Fibroblast of upper back skin (primary cell): Measurements from ENCODE around the gene PTX4.

Experiments used
- DNase-seq: peaks from one replicate; pipeline ENCODE4 v3.0.0-alpha.2; 2013

PTX4 gene

DNA sequence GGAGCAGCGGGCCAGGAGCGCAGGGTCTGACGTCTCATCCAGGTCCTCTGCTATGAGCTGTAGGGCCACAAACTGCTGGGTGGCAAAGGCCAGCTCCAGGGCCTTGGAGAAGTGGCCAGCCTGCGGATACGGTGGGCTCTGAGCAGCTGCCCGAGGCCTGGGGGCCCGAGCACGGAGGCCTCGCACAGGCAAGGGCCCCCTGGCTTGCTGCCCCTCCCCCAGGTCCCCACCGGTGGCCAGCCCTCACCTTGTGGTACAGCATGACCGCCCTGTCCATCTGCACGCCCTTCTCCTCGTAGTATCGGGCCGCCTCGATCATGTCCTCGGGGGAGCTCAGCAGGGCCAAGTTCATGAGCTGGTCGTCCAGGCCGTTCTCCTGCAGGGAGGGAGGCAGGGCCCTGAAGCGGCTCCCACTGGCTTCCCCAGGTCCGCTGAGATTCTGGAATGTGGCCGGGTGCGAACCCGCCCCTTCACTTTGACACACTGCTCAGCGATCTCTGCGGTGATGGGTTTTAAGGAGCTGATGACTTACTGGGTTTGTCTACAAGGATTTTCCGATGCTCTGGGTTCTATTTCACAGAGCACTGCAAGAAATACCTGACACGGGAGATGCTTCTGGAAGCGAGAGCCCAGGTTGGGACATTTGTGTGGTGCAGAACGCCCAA is 35.0 kb upstream of the PTX4 start:
- DNase-seq = no peak

DNA sequence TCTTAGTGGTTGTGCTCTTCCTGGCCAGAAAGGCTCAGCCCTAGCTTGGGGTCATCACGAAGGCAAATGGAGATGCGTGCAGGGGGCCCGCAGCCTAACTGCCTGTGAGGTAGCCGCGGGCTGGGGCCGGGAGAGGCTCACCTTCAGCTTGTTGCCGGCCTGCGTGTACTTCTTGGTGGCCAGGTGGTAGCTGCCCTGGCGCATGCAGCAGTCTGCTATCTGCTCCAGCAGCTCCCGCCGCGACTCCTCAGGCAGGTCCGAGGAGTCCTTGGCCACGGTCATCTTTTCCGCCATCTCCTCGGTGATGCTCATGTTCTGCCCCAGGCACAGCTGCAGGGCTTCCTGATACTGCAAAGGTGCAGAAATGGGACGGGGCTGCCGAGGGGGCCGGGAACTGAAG is 31.7 kb upstream of the PTX4 start:
- no peak for DNase-seq

DNA sequence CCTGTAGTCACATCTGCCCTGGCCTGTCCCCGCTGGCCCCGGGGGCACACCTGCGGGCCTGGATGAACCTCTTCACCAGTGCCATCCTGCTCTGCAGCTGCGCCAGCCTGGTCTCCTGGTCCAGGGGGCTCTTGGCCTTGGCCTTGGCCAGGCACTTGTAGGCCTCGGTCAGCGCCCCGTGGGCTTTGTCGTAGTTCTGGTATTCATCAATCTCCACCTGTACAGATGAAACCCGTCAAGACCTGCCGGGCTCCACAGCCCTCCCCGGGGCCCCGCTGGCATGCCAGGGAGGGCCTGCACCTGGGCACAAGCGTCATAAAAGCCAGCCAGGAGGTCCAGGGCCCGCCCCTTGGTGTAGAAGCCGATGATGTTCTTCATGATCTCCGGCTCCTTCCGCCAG is 31.1 kb upstream of the PTX4 start:
- DNase-seq = no peak

DNA sequence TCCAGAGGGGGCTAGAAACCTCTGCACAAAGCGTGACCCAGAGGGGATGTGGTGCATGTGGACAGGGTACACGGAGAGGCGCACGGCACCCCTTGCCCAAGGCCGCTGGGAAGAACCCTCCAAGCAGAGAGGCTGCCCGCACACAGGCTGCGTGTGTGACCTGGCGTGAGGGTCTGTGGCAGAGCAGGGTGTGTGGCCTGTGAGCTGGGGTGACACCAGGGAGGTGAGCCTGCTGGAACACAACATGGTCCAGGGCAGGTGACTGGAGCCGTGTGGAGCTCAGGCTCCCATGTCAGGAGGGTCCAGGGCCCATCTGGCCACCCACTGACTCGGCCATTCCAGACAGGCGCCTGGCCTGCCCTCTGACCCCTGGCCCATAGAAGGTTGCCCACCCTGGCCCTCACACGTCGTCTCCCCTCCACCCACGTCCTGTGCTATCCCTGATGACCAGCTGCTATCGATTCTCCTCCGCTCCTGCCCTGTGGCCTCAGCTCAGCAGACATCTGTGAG is 29.9 kb upstream of the PTX4 start:
- no peak for DNase-seq

DNA sequence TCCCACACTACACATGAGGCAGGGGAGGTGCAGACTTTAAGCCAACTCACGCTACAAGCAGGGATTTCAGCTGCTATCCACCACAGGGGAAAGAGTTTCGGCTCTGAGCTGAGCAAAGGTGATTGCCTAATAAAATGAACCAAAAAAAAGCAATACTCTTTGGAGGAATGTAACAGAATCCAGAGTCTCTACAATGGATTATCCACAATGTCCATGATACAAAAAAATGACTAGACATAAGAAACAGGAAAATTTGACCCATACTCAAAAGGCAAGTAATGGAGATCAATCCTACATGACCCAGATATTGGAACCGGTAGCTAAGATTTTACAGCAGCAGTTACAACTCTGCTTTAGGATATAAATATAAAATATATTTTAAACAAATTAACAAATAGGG is 25.8 kb upstream of the PTX4 start:
- no peak for DNase-seq

DNA sequence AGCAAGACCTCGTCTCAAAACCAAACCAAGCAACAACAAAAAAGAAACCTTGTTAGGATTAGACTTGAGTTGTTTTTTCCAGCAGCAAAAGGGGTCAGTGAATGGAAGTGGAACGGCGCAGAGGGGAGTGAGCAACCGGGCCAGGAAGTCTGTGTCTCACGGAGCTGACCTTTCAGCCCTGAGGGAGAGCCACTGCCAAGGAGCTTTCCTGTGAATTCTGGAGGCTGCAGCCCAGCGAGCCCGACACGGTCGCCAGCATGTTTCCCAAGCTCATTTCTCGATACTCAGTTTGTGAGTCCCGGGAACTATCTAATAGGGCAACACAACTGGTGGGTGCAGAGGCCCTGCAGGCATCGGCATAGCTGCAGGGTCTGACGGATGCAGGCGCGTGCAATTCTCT is 24.0 kb upstream of the PTX4 start:
- no peak for DNase-seq

DNA sequence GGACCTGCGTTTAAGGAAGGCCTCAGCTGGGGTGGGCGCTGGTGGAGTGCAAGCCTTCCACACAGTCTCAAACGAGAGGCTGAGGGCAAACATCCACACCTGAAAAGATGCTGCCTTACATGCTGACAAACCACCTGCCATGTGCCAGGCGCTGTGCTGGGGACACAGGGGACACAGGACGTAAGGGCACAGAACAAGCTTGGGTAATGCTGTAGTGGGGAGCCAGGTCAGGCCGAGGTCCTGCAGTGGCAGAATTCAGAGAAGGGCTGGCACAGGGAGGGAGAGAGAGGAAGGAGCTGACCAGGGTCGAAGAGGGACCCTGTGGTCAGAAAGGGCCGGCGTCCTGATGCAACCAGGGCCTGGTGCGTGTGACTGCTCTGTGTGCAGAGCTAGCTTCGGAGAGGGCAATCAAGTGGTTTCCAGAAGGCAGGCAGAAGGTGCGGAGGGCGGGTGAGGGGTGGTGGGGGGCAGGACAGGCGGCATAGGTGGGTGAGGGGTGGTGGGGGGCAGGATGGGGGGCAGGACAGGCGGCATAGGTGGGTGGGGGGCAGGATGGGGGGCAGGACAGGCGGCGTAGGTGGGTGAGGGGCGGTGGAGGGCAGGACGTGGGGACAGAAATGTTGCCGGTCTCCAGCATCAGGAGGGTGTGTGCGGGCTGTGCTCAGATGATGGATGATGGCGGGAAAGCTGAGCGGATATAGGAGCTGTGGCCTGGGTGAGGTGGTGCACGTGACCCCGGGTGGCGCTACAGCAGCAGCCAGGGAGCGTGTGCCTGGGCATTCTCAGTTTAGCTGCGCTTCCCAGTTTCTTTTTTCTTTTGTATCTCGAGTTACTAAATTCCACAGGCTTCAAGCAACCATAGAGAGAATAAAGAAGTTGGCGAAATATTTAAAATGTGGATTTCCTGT is 23.2 kb upstream of the PTX4 start:
- no peak for DNase-seq

DNA sequence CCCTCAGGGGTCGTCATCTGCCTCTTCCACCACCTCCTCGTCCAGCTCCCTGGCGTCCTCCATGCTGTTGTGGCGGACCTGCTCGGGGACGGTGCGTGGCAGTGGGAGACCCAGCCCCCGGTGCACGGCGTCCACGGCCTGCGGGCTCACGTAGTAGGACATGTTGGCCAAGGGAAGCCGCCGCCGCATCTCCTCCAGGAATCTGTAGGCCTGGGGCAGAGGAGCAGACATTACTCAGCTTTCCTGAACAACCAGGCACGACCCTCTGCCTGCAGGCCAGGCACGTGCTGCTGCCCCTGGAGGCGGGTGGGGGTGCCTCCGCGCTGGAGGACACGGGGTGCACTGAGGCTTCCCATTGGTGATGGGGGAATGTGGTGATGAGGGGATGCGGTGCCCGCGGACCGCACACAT is 22.2 kb upstream of the PTX4 start:
- DNase-seq = no peak

DNA sequence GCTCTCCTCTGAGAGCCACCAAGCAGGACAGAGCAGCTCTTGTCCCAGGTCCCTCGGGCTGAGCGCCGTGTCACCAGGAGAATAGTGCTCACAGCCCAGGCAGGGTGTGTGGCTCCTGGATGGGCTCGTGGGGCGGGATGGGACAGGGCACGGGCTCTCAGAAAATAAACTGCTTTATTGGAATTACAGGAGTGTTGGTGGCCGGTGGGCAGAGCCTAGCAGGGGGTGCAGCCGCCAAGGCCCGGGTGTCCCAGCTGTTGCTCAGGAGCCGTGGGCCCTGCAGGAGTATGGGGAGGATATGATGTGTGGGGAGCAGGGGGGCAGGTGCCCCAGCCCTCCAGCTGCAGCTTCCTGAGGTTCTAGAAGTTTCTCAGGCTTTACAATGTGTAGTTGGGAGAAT is 21.5 kb upstream of the PTX4 start:
- DNase-seq = no peak

DNA sequence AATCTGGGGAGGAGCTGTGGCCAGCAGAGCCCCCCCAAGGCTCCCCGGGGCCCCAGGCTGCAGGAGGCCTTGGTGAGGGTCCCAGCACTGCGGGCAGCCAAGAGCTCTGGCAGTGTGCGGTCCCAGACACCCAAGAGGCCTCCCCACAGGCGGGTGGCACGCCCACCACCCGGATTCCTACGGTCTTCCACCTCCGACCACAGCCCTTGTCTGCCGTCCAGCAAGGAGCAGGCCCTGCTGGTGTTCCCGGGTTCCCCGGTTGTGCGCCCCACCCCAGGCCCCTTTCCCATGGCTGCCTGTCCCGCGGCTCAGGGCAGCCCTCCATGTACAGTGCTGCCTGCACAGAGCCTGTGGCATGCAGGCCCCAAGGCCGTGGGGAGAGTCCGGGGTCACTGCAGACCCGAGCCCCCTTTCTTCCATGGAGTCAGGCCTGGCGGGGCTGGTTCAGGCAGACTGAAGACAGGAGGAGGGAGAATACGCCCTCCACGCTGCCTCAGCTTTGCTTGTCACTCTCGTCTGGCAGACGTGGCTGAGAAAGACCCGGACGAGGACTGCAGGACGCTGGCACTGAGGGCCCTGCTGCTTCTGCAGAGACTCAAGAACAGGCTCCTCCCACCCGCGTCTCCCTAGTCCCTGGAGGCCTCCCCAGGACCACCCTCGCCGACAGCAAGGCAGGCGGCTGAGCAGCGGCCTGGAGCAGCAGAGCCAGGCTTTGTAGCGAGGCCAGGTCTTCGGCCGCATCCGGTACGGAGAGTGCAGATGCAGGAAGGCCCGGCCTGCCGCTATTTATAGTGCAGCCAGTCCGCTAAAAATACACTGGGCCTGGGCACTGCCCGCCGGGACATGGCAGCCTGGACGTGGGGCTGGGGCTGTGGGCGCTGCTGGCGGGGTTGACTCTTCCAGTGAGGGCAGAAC is 20.8 kb upstream of the PTX4 start:
- DNase-seq = no peak

DNA sequence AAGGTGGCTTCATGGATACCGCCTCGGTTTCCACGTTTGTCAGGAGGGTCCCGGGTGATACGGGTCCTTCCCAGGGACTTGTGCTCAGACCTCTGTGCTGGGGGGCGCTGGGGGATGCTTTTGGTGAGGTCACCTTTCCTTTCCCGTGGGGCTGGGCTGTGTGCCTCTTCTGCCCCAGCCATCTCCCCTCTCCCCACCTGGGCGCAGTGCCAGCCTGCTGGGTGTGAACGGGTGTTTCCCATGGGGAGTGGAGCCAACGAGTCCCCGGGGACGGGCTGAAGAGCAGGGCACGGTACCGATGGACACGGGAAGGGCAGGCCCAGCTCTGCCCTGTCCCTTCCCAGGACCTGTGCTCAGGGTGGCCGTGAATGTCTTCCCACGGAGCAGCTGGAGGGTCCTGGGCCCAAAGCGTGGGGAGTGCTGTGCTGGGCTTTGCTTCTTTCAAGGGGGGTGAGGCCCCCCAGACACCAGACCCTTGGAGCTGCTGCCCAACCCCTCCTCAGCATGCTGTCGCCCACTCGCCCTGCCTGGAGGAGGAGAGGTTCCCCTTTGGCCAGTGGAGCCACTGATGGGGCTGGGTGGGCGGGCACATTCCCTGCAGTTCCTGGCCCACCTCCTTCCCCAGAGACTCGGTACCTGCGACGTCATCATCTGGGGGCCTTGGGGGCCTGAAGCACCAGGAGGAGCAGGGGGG is 19.9 kb upstream of the PTX4 start:
- DNase-seq = no peak

DNA sequence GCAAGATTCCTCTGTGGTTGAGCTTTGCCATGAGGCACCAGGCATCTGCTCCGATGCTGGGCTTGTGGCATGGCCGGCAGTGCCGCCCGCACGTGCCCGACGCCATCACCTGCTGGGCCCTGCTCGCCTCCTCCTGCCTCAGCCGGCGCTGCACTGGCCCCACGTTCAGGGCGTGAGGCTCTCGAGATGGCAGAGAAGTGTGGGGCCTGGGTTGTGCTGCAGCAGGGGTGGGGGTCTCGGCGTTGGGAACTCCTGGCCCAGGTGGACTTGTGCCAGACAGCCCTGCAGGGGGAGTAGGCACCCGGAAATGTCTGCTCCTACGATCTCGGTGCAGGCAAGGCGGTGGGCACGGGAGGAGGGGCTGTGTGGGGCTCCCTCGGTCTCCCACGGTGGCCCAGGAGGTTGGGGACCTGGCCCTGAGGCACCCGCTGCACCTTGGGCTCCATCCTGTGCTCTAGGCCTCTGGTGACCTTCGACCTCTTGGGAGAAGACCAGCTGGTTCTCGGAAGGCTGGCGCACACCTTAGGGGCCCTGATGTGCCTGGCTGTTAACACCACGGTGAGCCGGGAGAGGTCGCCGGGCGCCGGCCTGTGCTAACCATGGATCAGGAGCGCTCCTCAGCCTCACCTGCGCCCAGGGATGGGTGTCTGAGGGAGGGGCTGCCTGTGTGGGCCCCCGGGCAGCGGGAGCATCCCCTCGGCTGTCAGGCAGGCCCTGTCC is 17.9 kb upstream of the PTX4 start:
- DNase-seq = no peak

DNA sequence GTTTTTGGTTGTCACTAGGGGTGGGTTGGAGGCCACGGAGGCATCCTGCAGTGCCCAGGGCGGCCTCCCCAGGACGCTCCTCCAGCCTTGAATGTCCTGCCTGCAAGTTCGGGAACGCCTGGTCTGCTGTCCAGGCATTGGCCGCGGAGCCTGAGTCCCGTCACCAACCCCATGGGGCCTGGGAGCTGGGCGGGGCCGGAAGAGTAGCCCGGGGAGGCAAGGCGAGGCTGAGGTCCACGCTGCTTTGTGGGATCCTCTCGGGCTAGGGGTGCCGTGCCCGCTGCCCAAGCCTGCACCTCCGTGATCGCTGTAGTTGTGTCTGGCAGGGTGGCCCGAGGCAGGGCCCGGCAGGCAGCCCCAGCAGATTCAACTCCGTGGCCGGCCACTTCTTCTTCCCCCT is 17.2 kb upstream of the PTX4 start:
- DNase-seq = no peak

DNA sequence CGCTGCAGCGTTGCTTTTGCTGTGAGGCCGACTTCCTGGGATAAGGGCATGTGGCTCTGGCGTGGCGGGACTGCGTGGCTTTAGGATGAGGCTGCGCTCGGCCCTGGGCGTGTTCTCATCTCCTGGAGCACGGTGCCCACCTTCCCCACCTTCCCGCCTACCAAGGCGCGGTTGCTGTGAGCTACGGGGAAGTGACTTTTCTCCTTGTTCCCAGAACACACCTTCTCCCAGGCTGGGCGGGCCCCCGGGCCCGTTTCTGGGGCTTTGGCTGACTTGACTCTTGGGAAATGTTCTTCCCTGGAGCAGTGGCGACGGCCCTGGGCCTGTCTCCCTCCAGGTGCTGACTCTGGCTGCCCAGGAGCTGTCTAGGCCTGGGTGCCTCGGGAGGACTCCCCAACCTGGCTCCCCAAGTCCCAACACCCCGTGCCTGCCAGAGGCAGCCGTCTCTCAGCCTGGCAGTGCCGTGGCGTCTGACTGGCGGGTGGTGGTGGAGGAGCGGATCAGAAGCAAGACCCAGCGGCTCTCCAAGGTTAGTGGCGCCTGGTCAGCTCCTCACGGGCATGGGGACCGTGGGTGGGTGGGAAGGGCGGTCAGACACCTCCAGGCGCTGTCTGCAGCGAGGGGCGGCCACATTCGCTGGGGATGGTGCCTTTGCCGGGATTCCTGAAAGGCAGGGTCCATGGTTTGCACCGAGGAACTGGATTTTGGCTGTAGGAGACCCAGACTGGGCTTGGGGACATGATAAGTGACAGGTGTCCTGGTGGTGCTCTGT is 16.5 kb upstream of the PTX4 start:
- DNase-seq = no peak

DNA sequence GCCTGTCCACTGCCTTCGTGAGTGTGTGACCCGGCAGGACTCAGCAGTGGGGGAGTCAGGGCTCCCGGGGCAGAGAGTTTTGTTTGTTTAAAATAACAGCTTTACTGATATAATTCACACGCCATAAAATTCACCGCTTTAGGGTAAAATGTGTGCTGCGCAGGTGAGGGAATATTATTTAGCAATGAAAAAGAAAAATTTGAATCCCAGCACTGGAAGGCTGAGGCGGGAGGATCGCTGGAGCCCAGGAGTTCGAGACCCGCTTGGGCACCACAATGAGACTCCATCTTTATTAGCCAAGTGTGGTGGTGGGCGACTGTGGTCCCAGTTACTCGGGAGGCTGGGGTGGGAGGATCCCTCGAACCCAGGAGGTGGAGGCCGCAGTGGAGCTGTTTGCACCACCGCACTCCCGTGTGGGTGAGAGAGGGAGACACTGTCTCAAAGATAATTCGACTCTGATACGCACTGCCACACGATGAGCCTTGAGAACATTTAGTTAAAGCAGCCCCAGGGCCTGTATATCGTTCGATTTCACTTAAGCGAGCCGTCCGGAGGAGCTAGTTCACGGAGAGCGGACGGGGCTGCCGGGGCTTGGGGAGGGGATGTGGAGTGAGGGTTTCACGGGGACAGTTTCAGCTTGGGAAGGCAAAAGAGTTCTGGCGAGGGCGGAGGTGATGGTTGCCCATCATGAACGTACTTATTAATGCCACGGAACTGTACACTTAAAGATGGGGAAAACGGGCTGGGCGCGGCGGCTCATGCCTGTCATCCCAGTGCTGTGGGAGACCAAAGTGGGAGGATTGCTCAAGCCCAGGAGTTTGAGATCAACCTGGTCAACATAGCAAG is 14.6 kb upstream of the PTX4 start:
- DNase-seq = no peak

DNA sequence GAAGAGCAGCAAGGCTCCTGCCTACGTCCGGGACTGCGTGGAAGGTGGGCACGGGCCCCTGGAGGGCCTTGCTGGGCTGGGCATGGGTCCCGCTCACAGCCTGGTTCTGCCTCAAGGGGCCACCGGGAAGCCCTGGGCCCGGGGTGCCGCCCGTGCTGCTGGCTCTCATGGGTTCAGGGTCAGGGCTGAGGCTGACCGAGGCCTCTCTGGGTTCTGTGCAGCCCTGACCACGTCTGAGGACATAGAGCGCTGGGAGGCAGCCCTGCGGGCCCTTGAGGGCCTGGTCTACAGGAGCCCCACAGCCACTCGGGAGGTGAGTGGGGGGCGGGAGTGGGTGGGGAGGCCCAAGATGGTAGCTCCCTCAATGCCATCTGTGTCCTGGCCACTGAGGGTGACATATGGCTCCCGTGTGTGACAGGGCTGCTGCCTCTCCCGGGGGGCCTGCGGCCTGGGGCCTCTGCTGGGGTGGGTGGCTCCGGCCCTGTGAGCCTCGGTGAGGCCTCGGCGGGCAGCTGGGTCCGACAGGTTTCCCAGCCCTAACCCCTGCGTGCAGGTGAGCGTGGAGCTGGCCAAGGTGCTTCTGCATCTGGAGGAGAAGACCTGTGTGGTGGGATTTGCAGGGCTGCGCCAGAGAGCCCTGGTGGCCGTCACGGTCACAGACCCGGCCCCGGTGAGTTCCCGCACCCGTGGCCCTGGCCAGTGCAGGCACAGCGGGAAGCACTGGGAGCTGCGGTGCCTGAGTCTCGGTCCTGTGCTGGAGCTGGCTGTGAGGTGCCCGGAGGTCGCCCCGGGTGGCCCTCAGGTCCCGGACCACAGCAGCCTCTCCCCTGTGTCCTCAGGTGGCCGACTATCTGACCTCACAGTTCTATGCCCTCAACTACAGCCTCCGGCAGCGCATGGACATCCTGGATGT is 13.6 kb upstream of the PTX4 start:
- no peak for DNase-seq

DNA sequence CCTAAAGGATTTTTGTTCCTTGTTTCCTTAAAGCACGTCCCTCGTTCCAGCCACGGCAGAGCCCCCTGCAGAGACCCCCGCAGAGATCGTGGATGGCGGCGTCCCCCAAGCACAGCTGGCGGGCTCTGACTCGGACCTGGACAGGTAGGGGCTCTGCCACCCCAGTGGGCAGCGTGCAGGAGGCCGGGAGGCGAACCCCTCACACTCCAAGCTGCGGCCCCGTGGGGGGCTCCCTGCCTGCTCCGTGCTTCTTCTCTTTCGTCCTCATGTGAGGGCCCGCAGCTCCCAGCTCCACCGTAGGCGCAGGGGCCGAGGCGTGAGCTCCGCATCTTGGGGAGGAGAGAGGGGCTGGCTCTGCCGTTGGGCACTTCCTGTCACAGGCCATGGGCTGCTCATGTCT is 12.9 kb upstream of the PTX4 start:
- DNase-seq = no peak

DNA sequence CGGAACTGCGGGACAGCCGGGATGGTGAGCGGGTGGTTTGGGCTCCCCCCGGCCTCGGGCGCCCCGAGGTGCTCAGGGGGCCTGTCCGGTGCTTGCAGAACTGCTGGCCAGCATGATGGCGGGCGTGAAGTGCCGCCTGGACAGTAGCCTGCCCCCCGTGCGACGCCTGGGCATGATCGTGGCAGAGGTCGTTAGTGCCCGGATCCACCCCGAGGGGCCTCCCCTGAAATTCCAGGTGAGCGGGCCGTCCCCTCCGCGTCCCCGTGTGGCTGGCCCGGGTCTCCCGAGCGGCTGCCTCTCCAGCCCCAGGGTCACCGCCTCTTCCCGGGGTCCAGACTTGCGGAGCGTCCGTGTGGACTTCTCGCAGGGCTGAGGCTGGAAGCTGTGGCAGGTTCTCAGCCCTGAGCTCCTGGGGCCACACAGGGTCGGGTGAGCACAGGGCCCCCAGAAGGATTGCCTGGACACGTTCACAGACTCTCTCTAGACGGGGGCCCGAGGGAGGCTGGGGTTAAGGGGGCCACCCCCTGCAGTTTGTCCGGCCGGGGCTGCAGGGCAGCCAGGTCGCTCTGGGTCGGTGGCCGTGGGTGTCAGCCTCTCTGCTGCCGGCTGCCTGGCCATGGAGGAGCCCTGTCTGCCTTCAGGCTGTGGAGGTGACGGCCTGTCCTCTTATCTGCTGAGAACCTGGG is 11.9 kb upstream of the PTX4 start:
- DNase-seq = no peak
